ENCODE measurements around the gene B4GALNT1.

B4GALNT1 gene

GRCh38 chr12:57584690-57585089 is 48.3 kb downstream of the B4GALNT1 start:
- no peaks in the 10 kb centered on the region for H3K9me3 ChIP-seq (ENCODE audit: severe bottlenecking)
- no peaks in the 10 kb centered on the region for H3K27me3 ChIP-seq (ENCODE audit: insufficient read depth, low read depth, severe bottlenecking)
- TF ChIP-seq CTCF (IDR thresholded peaks at IDR 0.05; ENCODE audit: low read depth, low read length) = no peak
- no peak overlapping the region for H3K4me3 ChIP-seq (ENCODE audit: low read depth, low read length)
- peaks cover 25% of the 10 kb centered on the region for H3K36me3 ChIP-seq
- no peak for DNase-seq
- H3K27ac ChIP-seq = no peak overlapping the region

GRCh38 chr12:57584050-57584449 is 49.0 kb downstream of the B4GALNT1 start:
- DNase-seq = no peak
- TF ChIP-seq CTCF (IDR thresholded peaks at IDR 0.05; ENCODE audit: low read depth, low read length) = no peak
- no peaks in the 10 kb centered on the region for H3K9me3 ChIP-seq (ENCODE audit: severe bottlenecking)
- H3K4me3 ChIP-seq (ENCODE audit: low read depth, low read length) = no peak overlapping the region
- peaks cover 27% of the 10 kb centered on the region for H3K36me3 ChIP-seq
- no peaks in the 10 kb centered on the region for H3K27me3 ChIP-seq (ENCODE audit: insufficient read depth, low read depth, severe bottlenecking)
- no peak overlapping the region for H3K27ac ChIP-seq

DNA sequence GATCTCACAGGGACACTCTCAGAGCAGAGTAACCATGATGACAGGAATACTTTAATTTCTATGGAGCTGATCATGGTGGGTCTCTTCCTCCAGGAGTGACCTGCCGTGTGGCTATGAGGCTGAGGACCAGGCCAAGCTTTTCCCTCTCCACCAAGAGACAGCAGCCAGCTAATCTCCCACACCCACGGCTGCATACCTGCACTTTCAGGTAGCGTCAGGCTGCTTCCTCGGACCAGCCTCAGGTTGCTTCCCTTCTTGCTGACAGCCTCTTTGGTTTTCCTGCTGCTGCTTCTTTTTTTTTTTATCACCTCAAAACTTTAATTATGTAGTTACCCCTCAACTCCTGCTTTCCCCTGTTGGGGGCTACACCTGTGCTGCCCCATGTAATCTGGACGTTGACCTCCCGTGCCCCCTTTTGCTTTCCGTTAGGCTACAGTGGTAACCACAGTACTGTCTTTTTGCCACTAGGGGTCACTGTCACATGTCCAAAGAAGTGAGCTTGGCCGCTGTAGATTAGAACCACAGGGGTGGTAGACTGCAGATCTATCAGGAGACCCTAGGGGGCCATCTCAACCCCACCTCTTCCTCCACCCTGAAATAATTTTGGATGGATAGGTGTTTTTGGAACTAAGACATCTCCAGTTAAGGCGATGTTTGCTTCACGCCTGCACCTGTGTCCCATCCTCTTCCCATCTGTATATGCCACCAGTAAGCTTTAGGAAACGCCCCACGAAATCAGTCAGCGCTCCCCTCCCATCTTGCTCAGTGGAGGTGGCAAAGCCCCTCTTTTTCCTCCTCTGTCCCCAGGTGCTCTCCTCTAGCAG is 49.8 kb downstream of the B4GALNT1 start:
- H3K27me3 ChIP-seq (ENCODE audit: insufficient read depth, low read depth, severe bottlenecking) = no peaks in the 10 kb centered on the region
- peaks cover 35% of the 10 kb centered on the region for H3K36me3 ChIP-seq
- TF ChIP-seq CTCF (IDR thresholded peaks at IDR 0.05; ENCODE audit: low read depth, low read length) = peak; percentile 85
- no peak overlapping the region for H3K27ac ChIP-seq
- DNase-seq = peak; percentile 79
- no peak overlapping the region for H3K4me3 ChIP-seq (ENCODE audit: low read depth, low read length)
- no peaks in the 10 kb centered on the region for H3K9me3 ChIP-seq (ENCODE audit: severe bottlenecking)

DNA sequence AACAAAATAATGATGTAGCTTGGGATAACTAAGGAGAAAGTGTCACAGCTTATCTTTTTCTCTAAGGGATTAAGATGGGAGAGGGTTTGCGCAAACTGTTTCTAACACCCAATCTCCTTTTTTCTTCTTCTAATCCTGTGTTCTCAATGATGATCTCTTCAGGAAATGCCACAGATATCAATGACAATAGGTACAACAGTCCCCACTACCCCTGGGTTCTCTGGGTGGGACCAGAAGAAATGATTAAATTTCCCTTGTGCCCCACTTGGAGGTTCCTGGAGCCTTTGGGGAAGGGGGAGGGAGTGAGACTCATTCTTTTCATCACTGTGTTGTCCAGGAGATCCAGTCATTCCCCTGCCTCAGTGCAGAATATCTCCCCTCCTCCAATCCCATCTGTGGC is 50.6 kb downstream of the B4GALNT1 start:
- Histone ChIP-seq H3K9me3 (ENCODE audit: severe bottlenecking) (no peaks in the 10 kb centered on the region), H3K4me3 (ENCODE audit: low read depth, low read length) (no peak overlapping the region), H3K27me3 (ENCODE audit: insufficient read depth, low read depth, severe bottlenecking) (no peaks in the 10 kb centered on the region), H3K36me3 (peaks cover 42% of the 10 kb centered on the region), H3K27ac (no peak overlapping the region)
- TF ChIP-seq CTCF (IDR thresholded peaks at IDR 0.05; ENCODE audit: low read depth, low read length) = no peak
- no peak for DNase-seq

- no peak for TF ChIP-seq CTCF (IDR thresholded peaks at IDR 0.05; ENCODE audit: low read depth, low read length)
- no peak overlapping the region for H3K4me3 ChIP-seq (ENCODE audit: low read depth, low read length)
- no peaks in the 10 kb centered on the region for H3K9me3 ChIP-seq (ENCODE audit: severe bottlenecking)
- no peak overlapping the region for H3K27ac ChIP-seq
- H3K36me3 ChIP-seq = peaks cover 43% of the 10 kb centered on the region
- no peak for DNase-seq
- no peaks in the 10 kb centered on the region for H3K27me3 ChIP-seq (ENCODE audit: insufficient read depth, low read depth, severe bottlenecking)
These were observed 51.2 kb downstream of the B4GALNT1 start for GRCh38 chr12:57581802-57582201.

GRCh38 chr12:57580466-57580795 is 52.6 kb downstream of the B4GALNT1 start:
- DNase-seq = no peak
- no peak overlapping the region for H3K4me3 ChIP-seq (ENCODE audit: low read depth, low read length)
- H3K36me3 ChIP-seq = peaks cover 57% of the 10 kb centered on the region

More at GRCh38 chr12:57580466-57580795, 52.6 kb downstream of the B4GALNT1 start:
- no peaks in the 10 kb centered on the region for H3K9me3 ChIP-seq (ENCODE audit: severe bottlenecking)
- H3K27me3 ChIP-seq (ENCODE audit: insufficient read depth, low read depth, severe bottlenecking) = no peaks in the 10 kb centered on the region
- no peak for TF ChIP-seq CTCF (IDR thresholded peaks at IDR 0.05; ENCODE audit: low read depth, low read length)
- no peak overlapping the region for H3K27ac ChIP-seq

All from WERI-Rb-1 (cell line).